Psoas muscle (tissue), 8 donors: ENCODE results near the gene MRPL40. TPM values are rescaled to one million over a fixed set of nuclear protein-coding genes. Genes with fewer than 3 reads are reported as not detected.

Experiments
- ATAC-seq, 4 donors: fragments of 200-7000 bp; cut with Tn5 transposase; one replicate each; pipeline ENCODE4 v1.9.1; 2020; ENCODE audit warnings: moderate library complexity in 3 of 4, mild to moderate bottlenecking in 2 of 4
- DNase-seq, 2 donors: peaks; one replicate each; pipeline ENCODE4 v3.0.0-alpha.2; 2020
- H3K27ac ChIP-seq: fragments of 200-600 bp; one replicate; pipeline ENCODE4 v1.8.0; 2022
- H3K27me3 ChIP-seq, 3 donors: fragments of 200-600 bp in 1 of 3; one replicate each; pipeline versions ENCODE4 v1.6.1 to v1.8.0; 2013 to 2022; ENCODE audit warnings: low read length in 2 of 3, mild to moderate bottlenecking in 2 of 3, moderate library complexity in 1 of 3; ENCODE audit not compliant: insufficient read depth in 3 of 3
- H3K36me3 ChIP-seq, 2 donors: fragments of 200-600 bp in 1 of 2; one replicate each; pipeline versions ENCODE4 v1.6.1 to v1.8.0; 2013 to 2022; ENCODE audit warnings: low read depth in 1 of 2, mild to moderate bottlenecking in 1 of 2, moderate library complexity in 1 of 2; ENCODE audit not compliant: insufficient read depth in 1 of 2
- H3K4me1 ChIP-seq: fragments of 200-600 bp; one replicate; pipeline ENCODE4 v1.8.0; 2022
- H3K4me3 ChIP-seq: fragments of 200-600 bp; one replicate; pipeline ENCODE4 v1.8.0; 2022; ENCODE audit warnings: mild to moderate bottlenecking
- H3K9me3 ChIP-seq: fragments of 200-600 bp; one replicate; pipeline ENCODE4 v1.8.0; 2022
- WGBS, 3 donors: extraction: QIAGEN DNeasy Blood & Tissue Kit; methylation state at CpG; one replicate each; pipeline versions ENCODE4 v1.1.6 to v1.1.7; 2013; 5-methylcytosine and 5-hydroxymethylcytosine counted together
- intact Hi-C, 2 donors: fragments of 100-400 bp; cut with DNase I; formaldehyde crosslinking; loops; one replicate each; pipeline versions ENCODE4 v1.11.0 to v1.14.2; 2022
- polyA plus RNA-seq, 3 donors: library from polyadenylated mRNA; stranded (reverse); fragments of 200-250 nt; gene quantifications; one replicate each; pipeline ENCODE4 v1.2.3, GENCODE V29; 2013
- total RNA-seq, 4 donors: library from RNA; stranded (reverse); fragmentation: NEBNext Ultra II Directional in 2 of 4; extraction: Animal tissue kit (Norgen Biotek cat#: 25700) in 2 of 4; gene quantifications; one replicate each; pipeline versions ENCODE4 v1.2.1 to v1.2.4, GENCODE V29; 2021 to 2023
- TF ChIP-seq, protein P1 (sequence below): fragments of 200-600 bp; IDR thresholded peaks from one replicate; pipeline ENCODE4 v1.8.0; 2022; ENCODE audit warnings: antibody characterized with exemption
- donor health status: healthy with polysubstance abuse.
- donor health status: DM: no; HTN: no; CAD: no; lungs with moderate emphysema.
- donor health status: Bipolar disorder and iron deficiency.
- donor health status: healthy.
- donor health status: DM: yes; HTN: yes; CAD: no.
- donor health status: DM: no; HTN: no; CAD: no.
- donor health status: DM: no; HTN: no; CAD: no.
- donor health status: DM: yes; HTN: yes; CAD: no.

MRPL40 gene
- total and polyA plus RNA-seq, 7 donors, result 45.8 to 78.6 (median 60.1) TPM

DNA sequence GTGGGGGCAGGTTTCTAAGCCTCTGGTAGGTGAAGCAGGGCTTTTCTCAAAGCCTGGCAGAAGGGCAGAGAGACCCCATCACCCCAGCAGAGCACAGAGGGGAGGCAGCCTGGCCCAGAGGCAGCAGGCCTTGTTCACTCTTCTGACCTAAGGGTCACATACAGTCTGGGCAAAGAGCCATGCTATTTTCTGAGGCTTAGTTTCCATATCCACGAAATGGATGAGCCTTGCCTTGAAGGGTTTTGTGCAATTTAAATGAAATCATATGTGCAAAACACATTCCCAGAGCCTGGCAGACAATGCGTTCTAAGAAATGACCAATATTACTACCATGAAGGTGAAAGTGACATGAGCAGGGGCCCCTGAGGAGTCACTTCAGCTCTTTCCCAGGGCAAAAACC is 45.3 kb upstream of the MRPL40 start:
- 55 to 67% (median 58%) methylated on average over 2 of the region's 2 CpGs for WGBS, 3 donors
- TF ChIP-seq, protein P1, sequence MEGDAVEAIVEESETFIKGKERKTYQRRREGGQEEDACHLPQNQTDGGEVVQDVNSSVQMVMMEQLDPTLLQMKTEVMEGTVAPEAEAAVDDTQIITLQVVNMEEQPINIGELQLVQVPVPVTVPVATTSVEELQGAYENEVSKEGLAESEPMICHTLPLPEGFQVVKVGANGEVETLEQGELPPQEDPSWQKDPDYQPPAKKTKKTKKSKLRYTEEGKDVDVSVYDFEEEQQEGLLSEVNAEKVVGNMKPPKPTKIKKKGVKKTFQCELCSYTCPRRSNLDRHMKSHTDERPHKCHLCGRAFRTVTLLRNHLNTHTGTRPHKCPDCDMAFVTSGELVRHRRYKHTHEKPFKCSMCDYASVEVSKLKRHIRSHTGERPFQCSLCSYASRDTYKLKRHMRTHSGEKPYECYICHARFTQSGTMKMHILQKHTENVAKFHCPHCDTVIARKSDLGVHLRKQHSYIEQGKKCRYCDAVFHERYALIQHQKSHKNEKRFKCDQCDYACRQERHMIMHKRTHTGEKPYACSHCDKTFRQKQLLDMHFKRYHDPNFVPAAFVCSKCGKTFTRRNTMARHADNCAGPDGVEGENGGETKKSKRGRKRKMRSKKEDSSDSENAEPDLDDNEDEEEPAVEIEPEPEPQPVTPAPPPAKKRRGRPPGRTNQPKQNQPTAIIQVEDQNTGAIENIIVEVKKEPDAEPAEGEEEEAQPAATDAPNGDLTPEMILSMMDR, result no peak
- DNase-seq (no peak), ATAC-seq (no peak)
- Histone ChIP-seq H3K4me3 (no peak overlapping the region), H3K4me1 (peaks cover 6% of the 10 kb centered on the region), H3K27me3 (no peaks in the 10 kb centered on the region), H3K9me3 (no peaks in the 10 kb centered on the region), H3K36me3 (peaks cover 10 to 88% of the 10 kb centered on the region in 2 donors), H3K27ac (no peak overlapping the region)
- intact Hi-C loops, result loop anchor here (5.0 to 10.0 kb wide), 5 partner anchors 68 to 238 kb away; no protein-coding TSS in a partner anchor

DNA sequence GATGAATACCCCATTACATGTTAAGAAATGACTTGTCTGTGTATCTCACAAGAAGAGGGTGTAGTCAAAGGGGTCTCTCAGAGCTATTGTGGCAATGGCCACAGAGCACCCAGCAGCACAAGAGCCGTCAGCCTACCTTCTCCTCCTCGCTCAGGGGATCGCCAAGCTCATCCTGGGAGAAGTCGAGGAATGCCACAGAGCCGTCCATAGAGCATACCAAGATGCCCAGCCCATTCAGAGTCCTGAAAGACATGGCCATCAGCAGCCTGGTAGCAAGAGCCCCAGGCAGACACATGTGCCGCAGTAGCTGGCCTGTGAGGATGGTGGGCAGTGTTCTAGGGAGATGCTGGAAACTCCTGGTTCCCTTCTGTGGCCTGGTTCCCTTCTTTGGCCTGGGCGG is 44.8 kb upstream of the MRPL40 start:
- Histone ChIP-seq H3K4me3 (no peak overlapping the region), H3K9me3 (no peaks in the 10 kb centered on the region), H3K36me3 (peaks cover 7 to 88% of the 10 kb centered on the region in 2 donors), H3K4me1 (peaks cover 6% of the 10 kb centered on the region), H3K27ac (no peak overlapping the region), H3K27me3 (no peaks in the 10 kb centered on the region)
- ATAC-seq (no peak), DNase-seq (no peak)
- intact Hi-C loops, result loop anchor here (5.0 to 10.0 kb wide), 5 partner anchors 67 to 237 kb away; no protein-coding TSS in a partner anchor
- 94 to 96% (median 95%) methylated on average over 7 of the region's 7 CpGs for WGBS, 3 donors
- TF ChIP-seq, protein P1, result no peak

DNA sequence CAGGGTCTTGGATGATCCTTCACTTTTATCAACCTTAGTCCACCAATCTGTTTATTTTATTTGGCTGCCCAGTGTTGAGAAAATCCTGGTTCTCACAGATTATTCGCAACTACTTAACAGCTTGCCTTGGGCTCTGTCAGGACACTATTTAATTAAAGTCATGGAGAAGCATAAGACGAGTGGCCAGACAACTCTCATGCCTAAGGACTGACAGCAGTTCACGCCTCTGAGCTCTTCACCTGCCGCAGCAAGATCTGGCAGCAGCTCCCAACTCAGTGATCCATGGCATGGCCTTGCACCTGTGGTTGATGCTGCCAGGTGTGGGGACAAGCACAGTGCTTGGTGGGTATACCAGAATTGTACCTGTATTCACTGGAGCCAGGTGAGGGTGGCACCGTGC is 38.6 kb upstream of the MRPL40 start:
- H3K36me3 ChIP-seq, result peaks cover 0 to 88% of the 10 kb centered on the region in 2 donors
- intact Hi-C loops, result no loop called here
- no peak for ATAC-seq
- no peaks in the 10 kb centered on the region for H3K27me3 ChIP-seq
- no peak overlapping the region for H3K27ac ChIP-seq
- peaks cover 6% of the 10 kb centered on the region for H3K4me1 ChIP-seq
- DNase-seq, result no peak
- no peak overlapping the region for H3K4me3 ChIP-seq
- TF ChIP-seq, protein P1, result no peak
- no peaks in the 10 kb centered on the region for H3K9me3 ChIP-seq
- WGBS, 3 donors, result 82 to 94% (median 94%) methylated on average over 5 of the region's 5 CpGs

DNA sequence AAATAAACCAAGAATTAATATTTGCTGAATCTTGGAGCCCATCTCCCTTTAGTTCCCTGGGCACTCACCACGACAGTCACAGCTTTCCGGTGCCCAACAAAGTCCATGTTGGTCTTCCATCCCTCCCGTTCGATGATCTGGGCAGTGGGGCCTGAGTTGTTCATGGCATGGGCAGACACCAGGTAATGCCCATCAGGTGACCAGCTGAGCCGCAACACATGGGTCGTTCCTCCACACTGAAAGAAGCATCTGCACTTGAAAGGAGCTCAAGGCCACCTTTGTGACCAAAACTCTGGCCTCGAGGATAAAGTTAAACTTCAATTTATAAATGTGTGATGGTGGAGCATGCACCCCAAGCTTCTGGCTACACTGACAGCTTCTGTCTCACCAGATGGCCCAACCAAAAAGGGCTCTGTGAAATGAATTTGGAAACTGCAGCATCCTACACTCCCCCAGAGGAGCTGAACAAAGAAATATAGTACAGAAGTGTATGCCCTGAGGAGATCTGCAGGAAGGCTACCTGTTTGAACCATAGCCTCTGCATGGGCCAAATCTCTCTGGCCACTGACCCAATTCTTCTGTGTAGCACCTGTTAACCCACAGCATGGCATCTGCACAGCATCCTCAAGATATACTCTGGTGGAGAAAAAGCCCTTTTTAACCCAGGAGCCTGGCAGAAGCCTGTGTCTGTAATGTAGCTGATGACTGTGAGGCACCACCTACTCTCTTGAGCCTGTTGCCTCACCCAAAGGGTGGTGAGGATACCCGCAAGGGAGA is 37.9 kb upstream of the MRPL40 start:
- WGBS, 3 donors, result 92 to 95% (median 93%) methylated on average over 8 of the region's 8 CpGs
- no peak for DNase-seq
- no peak overlapping the region for H3K27ac ChIP-seq
- H3K4me1 ChIP-seq, result peaks cover 6% of the 10 kb centered on the region
- intact Hi-C loops, result no loop called here
- TF ChIP-seq, protein P1, result no peak
- peaks cover 0 to 87% of the 10 kb centered on the region in 2 donors for H3K36me3 ChIP-seq
- ATAC-seq, result no peak
- H3K4me3 ChIP-seq, result no peak overlapping the region
- no peaks in the 10 kb centered on the region for H3K27me3 ChIP-seq
- H3K9me3 ChIP-seq, result no peaks in the 10 kb centered on the region
